ENCODE data around the gene NELL2.
"Not testable (repeated sequence)": the region's sequence is repeated elsewhere in the genome, so short reads cannot be mapped to it uniquely, and the experiment has no call there.

NELL2 gene

DNA sequence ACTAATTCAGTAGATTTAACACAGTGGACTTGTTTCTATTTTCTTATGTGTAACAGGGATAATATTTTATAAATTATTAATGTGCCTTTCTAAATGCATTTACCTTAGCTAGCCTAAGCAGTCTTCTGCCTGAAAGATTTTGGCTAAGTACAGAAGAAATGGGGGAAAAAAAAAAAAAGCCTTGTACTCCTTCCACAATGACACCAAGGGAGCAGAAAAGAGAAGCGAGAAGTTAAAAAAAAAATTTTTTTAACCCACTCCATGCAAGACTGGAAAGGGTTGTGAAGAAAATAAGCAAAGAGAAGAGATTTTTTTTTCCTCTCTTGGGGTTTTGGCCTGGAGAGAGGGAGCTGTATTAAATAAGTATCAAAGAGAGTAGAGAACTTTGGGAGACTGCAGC, 28.7 kb downstream of the NELL2 start:
- no peak for DNase-seq

GRCh38 chr12:44846826-44847225, 29.3 kb downstream of the NELL2 start:
- no peak for DNase-seq

DNA sequence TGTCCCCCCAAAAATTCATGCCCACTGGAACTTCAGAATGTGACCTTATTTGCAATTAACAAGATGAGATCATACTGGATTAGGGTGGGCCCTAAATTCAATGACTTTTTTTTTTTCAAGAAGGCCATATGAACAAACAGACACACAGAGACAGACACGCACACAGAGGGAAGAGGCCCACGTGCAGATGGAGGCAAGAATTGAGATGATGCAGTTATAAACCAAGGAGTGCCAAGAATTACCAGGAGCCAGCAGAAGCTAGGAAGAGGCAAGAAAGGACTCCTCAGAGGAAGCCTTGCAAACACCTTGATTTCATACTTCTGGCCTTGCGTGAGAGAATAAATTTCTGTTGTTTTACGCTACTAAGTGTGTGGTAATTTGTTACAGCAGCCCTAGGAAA, 33.4 kb downstream of the NELL2 start:
- DNase-seq, result no peak

- no peak for DNase-seq
Observed at GRCh38 chr12:44839785-44840184, 36.3 kb downstream of the NELL2 start.

- DNase-seq, result no peak
Observed at GRCh38 chr12:44837114-44837755, 38.9 kb downstream of the NELL2 start.

- DNase-seq, result no peak
Observed at GRCh38 chr12:44835641-44836379, 40.3 kb downstream of the NELL2 start.

- not testable (repeated sequence) for DNase-seq
Observed at GRCh38 chr12:44834996-44835395, 41.1 kb downstream of the NELL2 start.

GRCh38 chr12:44833561-44833960, 42.6 kb downstream of the NELL2 start:
- no peak for DNase-seq

DNA sequence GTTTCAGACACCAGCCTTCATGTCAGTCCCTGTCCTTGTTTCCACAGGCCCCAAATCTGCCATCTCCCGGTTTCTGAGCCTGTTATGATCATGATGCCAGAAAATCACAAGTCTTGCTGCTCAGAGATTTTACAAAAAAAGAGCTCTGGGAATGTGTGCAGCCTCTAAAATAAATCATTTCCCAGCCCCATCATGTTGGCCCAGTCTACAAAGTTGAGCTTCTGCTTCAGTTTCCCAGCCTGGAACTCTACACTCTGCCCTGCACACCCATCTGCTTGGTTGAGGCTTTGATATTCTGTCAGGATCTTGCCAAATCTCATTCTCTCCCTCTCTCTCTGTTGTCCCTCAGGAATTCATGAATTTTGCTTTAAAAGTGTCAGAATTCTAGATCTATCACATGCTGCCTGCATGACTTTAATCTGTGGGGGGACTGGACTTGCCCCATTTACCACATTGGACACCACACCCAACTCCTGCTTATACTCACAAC, 45.5 kb downstream of the NELL2 start:
- no peak for DNase-seq

DNA sequence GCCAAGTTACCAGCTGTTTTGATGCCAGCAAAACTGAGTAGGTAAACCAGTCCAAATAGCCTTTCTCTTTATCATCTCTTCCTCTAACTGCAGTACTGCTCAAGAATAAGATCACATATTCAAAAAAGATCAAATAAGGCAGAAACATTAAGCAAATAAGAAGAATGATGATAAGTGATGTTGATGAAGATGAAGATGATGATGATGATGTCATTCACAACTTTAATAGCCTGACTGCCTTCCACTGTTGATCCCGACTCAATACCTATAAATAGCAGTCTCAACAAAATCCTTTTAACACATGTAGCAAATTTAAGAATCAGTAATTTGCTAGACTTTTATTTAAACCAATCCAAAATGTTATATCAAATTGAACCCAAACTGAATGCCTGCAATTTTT, 47.1 kb downstream of the NELL2 start:
- no peak for DNase-seq

- DNase-seq, result no peak
Observed at GRCh38 chr12:44827832-44828438, 48.2 kb downstream of the NELL2 start.

GRCh38 chr12:44821702-44822101, 54.4 kb downstream of the NELL2 start:
- not testable (repeated sequence) for DNase-seq

GRCh38 chr12:44819884-44820283, 56.2 kb downstream of the NELL2 start:
- no peak for DNase-seq

DNA sequence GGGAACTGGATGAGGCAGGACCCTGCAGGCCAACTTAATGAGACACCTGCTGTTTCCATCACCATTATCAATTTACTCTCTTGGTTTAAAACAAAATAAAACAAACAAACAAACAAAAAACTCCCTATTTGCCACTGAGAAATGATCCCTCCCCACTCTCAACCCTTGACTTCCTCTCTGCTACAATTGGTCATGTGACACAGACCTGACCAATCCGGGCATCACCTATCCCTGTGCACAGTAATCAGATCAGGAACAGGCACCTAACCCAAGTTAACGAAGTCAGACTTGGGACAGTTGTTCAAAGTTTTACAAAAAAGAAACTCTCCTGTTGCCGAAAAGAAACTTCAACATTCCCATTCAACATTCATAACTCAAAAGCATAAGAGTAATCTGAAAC, 58.4 kb downstream of the NELL2 start:
- no peak for DNase-seq

DNA sequence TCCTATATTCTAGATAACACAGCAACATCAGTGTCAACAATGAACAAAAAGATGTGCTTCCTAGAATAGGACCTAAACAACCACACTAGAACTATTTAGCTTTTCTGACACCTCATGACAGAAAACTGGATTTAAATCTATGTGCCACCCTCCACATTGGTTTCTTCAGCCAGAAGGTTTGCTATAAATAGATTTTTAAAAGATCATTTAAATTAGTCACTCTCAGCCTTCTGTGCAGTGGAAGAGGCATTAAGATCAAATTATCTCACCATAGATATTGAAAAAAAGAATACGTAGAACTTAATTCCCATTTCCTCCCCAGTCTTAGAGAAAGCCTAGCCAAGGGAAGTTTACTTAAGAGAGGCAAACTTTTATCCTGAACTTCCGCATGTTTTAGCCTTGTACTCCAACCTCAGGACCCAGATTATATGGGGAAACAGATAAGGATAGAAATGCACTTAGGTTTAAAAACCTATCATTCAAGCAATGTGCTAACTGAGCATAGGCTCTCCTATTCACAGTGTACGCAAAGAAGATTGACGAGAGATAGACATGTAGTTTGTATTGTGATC, 59.6 kb downstream of the NELL2 start:
- DNase-seq, result no peak

GRCh38 chr12:44812062-44812461, 64.1 kb downstream of the NELL2 start:
- DNase-seq, result no peak

- no peak for DNase-seq
Observed at GRCh38 chr12:44804068-44804467, 72.0 kb downstream of the NELL2 start.

DNA sequence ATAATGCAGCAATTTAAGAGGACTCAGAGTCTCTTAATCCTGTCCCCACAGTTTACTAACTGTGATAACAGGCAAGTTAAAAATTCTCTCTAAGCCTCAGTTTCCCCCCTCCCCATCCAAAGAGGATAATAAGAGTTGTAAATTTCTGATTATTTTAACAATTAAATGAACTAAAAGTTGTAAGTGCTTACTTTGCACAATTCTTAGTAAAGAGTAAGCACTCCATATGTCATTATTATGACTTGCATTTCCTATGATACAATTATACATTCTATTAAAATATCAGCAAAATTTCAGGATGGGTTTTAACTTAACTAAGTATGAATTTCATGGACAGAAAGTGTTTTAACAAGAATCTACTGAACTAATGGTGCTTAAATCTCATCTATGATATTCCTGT, 80.1 kb downstream of the NELL2 start:
- no peak for DNase-seq

- no peak for DNase-seq
Observed at GRCh38 chr12:44788731-44789130, 87.4 kb downstream of the NELL2 start.

DNA sequence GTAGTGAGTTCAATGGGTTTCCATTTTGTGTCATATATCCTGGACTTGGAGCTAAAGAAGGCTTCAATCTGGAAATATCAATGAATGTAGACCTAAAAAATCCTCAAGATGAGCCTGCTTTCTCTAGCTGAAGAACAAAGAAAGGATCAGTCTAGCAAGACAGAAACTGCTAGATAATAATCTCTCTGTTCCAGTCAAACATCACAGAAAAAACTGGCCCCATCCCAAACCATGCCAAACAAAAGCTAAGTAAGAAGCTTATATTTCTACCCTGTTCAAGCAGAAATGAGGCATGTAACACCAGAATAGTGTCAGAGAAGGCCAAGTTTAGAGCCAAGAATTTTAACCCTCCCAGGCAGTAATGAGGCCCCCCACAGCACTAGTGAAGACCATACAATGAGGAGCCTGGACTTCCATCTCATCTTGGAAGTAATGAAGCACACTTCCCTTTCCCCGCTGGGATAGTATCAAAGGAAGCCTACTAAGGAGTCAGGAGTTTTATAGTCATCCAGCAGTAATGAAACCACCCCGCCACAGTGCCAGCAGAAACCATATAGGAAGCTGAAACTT, 95.8 kb downstream of the NELL2 start:
- DNase-seq, result no peak

DNA sequence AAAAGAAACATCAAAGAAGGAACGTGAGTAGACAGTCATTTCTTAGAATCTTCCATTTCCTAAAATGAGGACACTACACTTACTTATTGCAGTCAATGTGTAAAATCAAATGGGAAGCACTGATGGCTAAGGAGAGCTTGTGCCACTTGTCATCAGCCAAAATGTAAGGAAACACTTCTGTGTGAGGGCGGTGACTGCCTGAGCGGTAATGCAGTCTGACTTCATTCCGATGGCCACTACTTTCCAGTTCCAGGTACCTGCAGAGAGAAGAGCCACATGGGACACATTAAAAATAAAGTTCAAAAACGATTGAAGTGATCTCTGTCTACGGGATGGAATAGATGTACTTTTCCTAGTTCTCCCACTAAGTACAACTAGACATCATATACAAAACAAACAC, 96.3 kb downstream of the NELL2 start:
- DNase-seq, result no peak

GRCh38 chr12:44778863-44779262, 97.3 kb downstream of the NELL2 start:
- DNase-seq, result no peak

DNA sequence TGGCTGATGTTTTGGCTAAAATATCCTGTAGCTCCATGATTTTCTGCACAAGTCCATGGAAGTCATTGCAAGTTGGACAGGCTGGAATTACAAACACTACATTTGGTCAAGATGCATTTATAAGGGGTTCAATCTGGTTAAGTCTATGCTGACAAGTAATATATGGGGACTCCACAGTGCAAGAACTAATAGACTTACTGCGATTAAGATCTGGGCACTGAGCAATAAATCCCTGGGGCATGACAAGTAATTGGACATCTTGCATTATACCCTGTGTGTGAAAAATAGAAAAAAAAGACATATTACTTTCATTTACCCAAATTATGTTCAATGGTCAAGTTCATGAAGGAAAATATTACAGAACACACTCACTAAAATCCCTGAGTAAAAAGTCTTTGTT, 99.1 kb downstream of the NELL2 start:
- DNase-seq, result no peak

- DNase-seq, result no peak
Observed at GRCh38 chr12:44775901-44776300, 100.2 kb downstream of the NELL2 start.

All from stimulated activated CD4-positive, alpha-beta T cell treated with anti-CD3 and anti-CD28 coated beads, Interleukin-4, amount 100 ng/mL, for 1 hour (primary cell).